Measurements from ENCODE around the gene SEMA4G. TPM values are rescaled to one million over a fixed set of nuclear protein-coding genes. Genes with fewer than 3 reads are reported as not detected.

SEMA4G gene
- total RNA-seq, 1 experiment from 2014 or later = not detected

DNA sequence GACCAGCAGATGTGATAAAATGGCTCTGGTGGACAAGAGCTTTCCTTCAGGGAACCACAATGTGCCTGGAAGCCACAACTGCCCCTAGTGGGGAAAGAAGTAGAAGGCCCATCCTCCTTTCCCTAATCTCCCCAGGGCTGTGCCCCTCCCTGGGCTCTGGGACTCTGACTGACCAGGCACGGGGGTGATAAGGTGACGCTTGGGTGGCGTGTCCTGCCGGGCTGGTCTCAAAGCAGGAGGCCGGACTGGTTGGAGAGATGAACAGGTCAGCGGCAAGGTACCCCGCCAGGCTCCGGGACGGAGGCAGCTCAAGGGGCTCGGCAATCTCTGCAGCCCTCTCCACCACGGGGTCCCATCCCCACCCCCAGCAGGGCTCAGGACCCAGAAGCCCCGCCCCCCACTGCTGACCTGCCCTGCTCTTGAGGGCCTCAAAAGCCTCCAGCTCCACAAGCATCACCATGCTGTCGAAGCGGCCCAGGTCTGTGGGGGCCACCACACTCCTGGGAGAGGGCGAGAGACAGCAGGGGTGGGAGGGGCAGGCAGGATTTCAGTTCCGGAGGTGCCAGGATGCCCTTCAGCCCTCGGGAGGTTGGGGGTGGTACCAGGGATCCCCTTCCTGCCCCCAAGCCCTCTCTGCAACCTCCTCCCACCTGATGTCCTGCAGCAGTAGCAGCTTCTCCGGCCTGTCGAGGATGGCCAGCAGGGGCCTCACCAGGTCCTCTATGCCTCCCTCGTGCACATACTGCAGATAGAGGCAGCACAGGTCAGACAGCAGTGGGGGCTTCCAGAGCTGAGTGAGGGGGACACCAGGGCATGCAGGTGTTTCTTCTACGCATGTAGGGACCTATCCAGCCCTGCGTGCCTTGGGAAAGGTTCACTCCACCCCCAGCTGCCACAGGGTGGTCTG, 42.5 kb downstream of the SEMA4G start:
- Histone ChIP-seq H3K4me3 (no peak overlapping the region), H3K27me3 (no peaks in the 10 kb centered on the region)
- no peak for DNase-seq

DNA sequence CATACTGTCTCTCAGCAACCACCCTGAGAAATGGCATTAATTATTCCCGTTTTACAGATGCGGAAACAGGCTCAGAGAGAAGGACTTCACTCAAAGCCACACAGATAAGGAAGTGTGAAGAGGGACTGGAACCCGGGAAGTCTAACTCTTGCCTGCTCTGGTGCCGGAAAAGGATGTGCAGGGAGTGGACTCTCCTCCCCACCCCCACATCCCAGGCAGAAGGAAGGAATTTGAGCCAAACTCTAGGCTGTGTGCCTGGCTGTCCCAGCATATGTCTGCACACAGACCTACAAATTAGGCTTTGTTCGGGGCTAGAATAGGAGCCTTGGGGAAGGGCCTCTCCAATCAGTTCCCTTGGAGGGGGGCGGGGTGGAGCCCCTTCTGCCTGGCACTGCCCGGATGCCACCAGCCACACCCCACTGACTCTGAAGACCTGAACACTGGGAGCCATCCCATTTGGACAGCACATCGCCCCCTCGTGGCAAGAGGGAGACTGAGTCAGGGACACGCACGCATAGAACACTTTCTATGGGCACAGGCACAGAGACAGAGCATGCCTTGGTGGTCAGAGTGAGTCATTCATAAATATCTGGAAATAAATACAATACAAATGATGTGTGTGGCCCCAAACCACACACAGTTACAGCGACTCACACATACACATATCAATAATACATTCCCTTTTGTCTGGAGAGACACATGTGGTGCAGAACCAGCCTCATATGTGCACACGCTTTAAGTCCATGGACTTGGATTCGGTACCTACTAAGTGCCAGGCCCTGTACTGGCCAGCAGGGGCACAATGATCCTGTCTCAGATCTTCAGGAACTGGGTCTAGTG, 43.4 kb downstream of the SEMA4G start:
- H3K4me3 ChIP-seq = no peak overlapping the region
- H3K27me3 ChIP-seq = no peaks in the 10 kb centered on the region

More for the DNA sequence above, 42.5 kb downstream of the SEMA4G start:
- H3K36me3 ChIP-seq = peaks cover 6% of the 10 kb centered on the region
- no peaks in the 10 kb centered on the region for H3K9me3 ChIP-seq

GRCh38 chr10:101013365-101013825, 44.1 kb downstream of the SEMA4G start:
- Histone ChIP-seq H3K4me3 (no peak overlapping the region), H3K27me3 (no peaks in the 10 kb centered on the region), H3K36me3 (no peaks in the 10 kb centered on the region), H3K9me3 (no peaks in the 10 kb centered on the region)
- no peak for DNase-seq

More for the DNA sequence above, 43.4 kb downstream of the SEMA4G start:
- DNase-seq = peak; percentile 90
- Histone ChIP-seq H3K36me3 (no peaks in the 10 kb centered on the region), H3K9me3 (no peaks in the 10 kb centered on the region)

DNA sequence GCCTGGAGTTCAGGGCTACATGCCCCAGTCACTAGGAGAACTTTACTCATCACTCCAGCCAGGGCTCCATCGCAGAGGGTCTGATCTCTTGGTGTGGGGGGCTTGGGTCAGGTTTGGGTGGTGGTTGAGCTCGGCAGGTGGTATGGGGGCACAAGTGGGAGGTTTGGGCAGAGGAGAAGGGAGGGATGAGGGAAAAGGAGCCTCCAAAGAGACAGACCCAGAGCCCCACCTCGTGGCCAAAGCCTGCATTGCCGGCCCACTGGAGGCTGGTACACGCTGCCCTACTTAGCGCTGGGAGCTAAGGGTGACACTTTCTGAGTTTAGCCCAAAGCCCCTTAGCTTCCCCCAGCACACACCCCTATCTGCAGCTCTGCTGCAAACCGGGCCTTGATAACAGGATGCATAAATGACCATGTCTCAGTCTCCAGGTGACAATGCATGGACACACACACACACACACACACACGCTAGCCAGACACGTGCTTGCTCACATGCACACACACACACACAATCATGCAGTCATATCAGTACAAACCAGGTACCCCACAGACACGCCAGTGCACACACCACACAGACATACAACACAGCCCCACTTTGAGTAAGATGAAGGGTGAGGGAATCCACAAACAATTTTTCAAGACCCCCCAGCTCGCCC, 45.1 kb downstream of the SEMA4G start:
- H3K36me3 ChIP-seq = no peaks in the 10 kb centered on the region
- no peaks in the 10 kb centered on the region for H3K27me3 ChIP-seq
- DNase-seq = peak; percentile 69
- H3K9me3 ChIP-seq = no peaks in the 10 kb centered on the region
- no peak overlapping the region for H3K4me3 ChIP-seq

DNA sequence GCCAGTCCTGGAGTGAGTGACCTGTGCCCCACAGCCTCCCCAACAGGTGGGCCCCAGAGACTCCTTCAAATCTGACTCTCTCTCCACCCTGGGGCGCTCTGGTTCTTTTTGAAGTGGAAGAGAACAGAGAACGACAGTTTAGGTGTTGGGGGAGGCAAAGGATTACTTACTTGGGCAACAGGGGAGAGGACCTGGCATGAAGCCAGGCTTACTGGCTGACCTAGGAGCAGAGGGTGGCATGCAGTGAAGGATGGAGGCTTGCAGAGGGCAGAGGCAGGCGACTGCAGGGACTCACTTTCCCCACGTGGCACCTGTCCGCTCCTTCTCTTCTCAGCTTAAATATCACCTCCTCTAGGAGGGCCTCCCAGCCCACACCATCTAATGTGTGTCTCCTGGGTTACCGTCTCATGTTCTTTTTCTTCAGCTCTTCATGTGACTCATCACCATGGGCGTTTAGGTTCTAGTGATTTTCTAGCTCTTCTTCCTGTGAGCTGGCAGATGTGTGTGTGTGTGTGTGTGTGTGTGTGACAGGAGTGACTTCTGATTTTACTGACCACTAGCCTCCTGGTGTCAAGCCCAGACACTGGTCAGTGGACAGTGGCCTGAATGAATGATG, 45.8 kb downstream of the SEMA4G start:
- peak; percentile 47 for DNase-seq
- H3K36me3 ChIP-seq = no peaks in the 10 kb centered on the region
- no peaks in the 10 kb centered on the region for H3K27me3 ChIP-seq
- H3K9me3 ChIP-seq = no peaks in the 10 kb centered on the region
- no peak overlapping the region for H3K4me3 ChIP-seq

- H3K9me3 ChIP-seq = no peaks in the 10 kb centered on the region
Measured at GRCh38 chr10:101015582-101015973, 46.3 kb downstream of the SEMA4G start.

DNA sequence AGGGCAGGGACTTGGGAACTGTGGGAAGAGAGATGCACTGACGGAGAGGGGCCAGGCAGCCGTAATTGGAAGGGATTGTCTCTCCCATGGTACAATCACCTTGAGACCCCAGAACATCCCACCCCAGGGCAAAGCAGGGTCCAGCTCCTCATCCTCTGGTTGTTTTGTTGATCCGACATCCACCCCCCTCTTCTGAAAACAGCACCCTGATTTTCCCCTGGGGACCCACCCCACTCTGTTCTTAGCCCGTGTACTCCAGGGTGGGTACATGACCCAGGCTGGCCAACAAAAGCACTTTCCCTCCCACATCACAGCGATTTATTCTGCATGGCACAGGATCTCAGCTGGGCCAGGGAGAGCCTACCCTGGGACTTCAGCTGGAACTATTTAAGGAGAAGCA, 47.5 kb downstream of the SEMA4G start:
- H3K36me3 ChIP-seq = no peaks in the 10 kb centered on the region
- H3K27me3 ChIP-seq = no peaks in the 10 kb centered on the region
- DNase-seq = no peak
- no peaks in the 10 kb centered on the region for H3K9me3 ChIP-seq
- H3K4me3 ChIP-seq = no peak overlapping the region

More at GRCh38 chr10:101015582-101015973, 46.3 kb downstream of the SEMA4G start:
- H3K27me3 ChIP-seq = no peaks in the 10 kb centered on the region
- no peaks in the 10 kb centered on the region for H3K36me3 ChIP-seq
- H3K4me3 ChIP-seq = no peak overlapping the region
- DNase-seq = no peak

GRCh38 chr10:101018118-101018599, 48.9 kb downstream of the SEMA4G start:
- H3K4me3 ChIP-seq = no peak overlapping the region
- DNase-seq = no peak
- no peaks in the 10 kb centered on the region for H3K9me3 ChIP-seq
- H3K36me3 ChIP-seq = no peaks in the 10 kb centered on the region
- H3K27me3 ChIP-seq = no peaks in the 10 kb centered on the region

DNA sequence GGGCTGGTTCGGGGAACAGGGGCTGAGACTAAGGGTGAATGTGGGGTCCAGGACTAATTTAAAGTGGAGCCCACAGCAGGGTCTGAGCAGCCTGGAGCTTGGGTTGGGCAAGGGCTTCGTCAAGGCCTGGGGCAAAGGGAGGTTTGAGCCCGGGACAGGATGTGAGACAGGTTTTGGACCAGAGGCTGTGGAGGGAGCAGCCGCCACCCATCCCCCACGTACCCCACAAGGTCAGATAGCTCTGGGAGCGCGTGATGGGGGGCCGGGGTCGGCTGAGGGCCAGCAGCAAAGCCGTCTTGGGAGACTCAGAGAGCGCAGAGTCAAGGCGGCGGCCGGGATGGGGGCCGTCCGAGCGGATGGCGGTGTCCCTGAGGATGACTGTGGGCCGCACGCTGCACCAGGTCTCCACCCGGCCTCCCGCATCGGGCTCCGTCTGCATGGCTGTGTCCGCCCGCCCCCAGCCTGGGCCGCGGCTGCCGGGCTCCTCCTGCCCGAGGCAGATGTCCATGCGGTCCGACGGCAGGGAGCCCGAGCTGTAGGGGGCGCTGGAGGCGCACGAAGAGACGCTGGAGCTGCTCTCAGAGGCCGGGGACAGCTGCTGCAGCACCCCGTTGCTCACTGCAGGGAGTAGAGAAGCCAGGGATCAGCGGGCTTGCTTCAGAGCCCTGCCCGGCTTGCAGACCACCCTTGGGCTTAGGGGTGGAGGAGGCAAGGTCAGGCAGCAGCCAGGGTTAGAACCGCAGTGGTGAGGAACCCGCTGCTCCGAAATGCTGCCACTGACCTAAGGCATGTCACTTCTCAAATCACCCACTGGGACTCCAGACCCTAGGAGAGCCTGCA, 49.5 kb downstream of the SEMA4G start:
- no peaks in the 10 kb centered on the region for H3K27me3 ChIP-seq
- no peaks in the 10 kb centered on the region for H3K9me3 ChIP-seq
- peak; percentile 83 for DNase-seq
- no peaks in the 10 kb centered on the region for H3K36me3 ChIP-seq
- no peak overlapping the region for H3K4me3 ChIP-seq

Other genes with a start within 250 kb of the SEMA4G start
- gene PAX2, start 223.9 kb upstream of the SEMA4G start, total RNA-seq (2014; rRNA removed; shearing (Covaris generic); ENCODE audit: low replicate concordance) = not detected in 2 replicates
- gene SLF2, start 56.5 kb upstream of the SEMA4G start, total RNA-seq (2014; rRNA removed; shearing (Covaris generic); ENCODE audit: low replicate concordance) = 10.7 and 19.9 TPM in 2 replicates
- gene MRPL43, start 18.0 kb downstream of the SEMA4G start, total RNA-seq (2014; rRNA removed; shearing (Covaris generic); ENCODE audit: low replicate concordance) = 85.9 and 134 TPM in 2 replicates
- gene TWNK, start 18.0 kb downstream of the SEMA4G start, total RNA-seq (2014; rRNA removed; shearing (Covaris generic); ENCODE audit: low replicate concordance) = 13.3 and 14.6 TPM in 2 replicates
- gene LZTS2, start 30.3 kb downstream of the SEMA4G start, total RNA-seq (2014; rRNA removed; shearing (Covaris generic); ENCODE audit: low replicate concordance) = 60.9 and 64.4 TPM in 2 replicates
- gene PDZD7, start 61.6 kb downstream of the SEMA4G start, total RNA-seq (2014; rRNA removed; shearing (Covaris generic); ENCODE audit: low replicate concordance) = 1.4 and 2.5 TPM in 2 replicates
- gene SFXN3, start 61.7 kb downstream of the SEMA4G start, total RNA-seq (2014; rRNA removed; shearing (Covaris generic); ENCODE audit: low replicate concordance) = 27.4 and 38.5 TPM in 2 replicates
- gene KAZALD1, start 92.5 kb downstream of the SEMA4G start, total RNA-seq (2014; rRNA removed; shearing (Covaris generic); ENCODE audit: low replicate concordance) = 27.7 and 54.4 TPM in 2 replicates
- gene TLX1, start 161.8 kb downstream of the SEMA4G start, total RNA-seq (2014; rRNA removed; shearing (Covaris generic); ENCODE audit: low replicate concordance) = not detected in 2 replicates